Liver (tissue), 9 donors: ENCODE results near the gene STYXL2. TPM values are rescaled to one million over a fixed set of nuclear protein-coding genes. Genes with fewer than 3 reads are reported as not detected.

ENCODE experiments used
- DNase-seq: peaks from one replicate; pipeline ENCODE4 v3.0.0-alpha.2; 2017; ENCODE audit warnings: low spot score
- H3K27ac ChIP-seq, 2 donors: one replicate each; pipeline ENCODE4 v1.7.0; 2013; ENCODE audit warnings: inconsistent platforms in 2 of 2, low read length in 2 of 2, control low read depth in 1 of 2, low read depth in 1 of 2, mild to moderate bottlenecking in 1 of 2
- H3K27me3 ChIP-seq, 4 donors: one replicate each; pipeline versions ENCODE4 v1.6.1 to v1.7.0; 2013; ENCODE audit warnings: low read length in 3 of 4, inconsistent platforms in 1 of 4, mild to moderate bottlenecking in 1 of 4, moderate library complexity in 1 of 4; ENCODE audit not compliant: control insufficient read depth in 4 of 4, insufficient read depth in 4 of 4
- H3K36me3 ChIP-seq, 4 donors: one replicate each; pipeline versions ENCODE4 v1.6.1 to v1.7.0; 2013; ENCODE audit warnings: low read length in 3 of 4, mild to moderate bottlenecking in 3 of 4, low read depth in 1 of 4, moderate library complexity in 1 of 4; ENCODE audit not compliant: control insufficient read depth in 4 of 4, insufficient read depth in 3 of 4
- H3K4me1 ChIP-seq, 4 donors: one replicate each; pipeline versions ENCODE4 v1.6.1 to v1.7.0; 2013; ENCODE audit warnings: low read length in 3 of 4, mild to moderate bottlenecking in 3 of 4, moderate library complexity in 1 of 4; ENCODE audit not compliant: control insufficient read depth in 4 of 4, insufficient read depth in 4 of 4
- H3K4me3 ChIP-seq, 3 donors: one replicate each; pipeline versions ENCODE4 v1.6.1 to v1.7.0; 2013; ENCODE audit warnings: low read length in 3 of 3, control low read depth in 1 of 3, low read depth in 1 of 3, mild to moderate bottlenecking in 1 of 3
- H3K9ac ChIP-seq, 2 donors: one replicate each; pipeline ENCODE4 v1.7.0; 2013; ENCODE audit warnings: low read length in 2 of 2, mild to moderate bottlenecking in 2 of 2, moderate library complexity in 2 of 2, control low read depth in 1 of 2, low read depth in 1 of 2
- H3K9me3 ChIP-seq, 4 donors: one replicate each; pipeline versions ENCODE4 v1.6.1 to v1.7.0; 2013; ENCODE audit warnings: low read length in 3 of 4; ENCODE audit not compliant: control insufficient read depth in 4 of 4
- ATF3 ChIP-seq: IDR thresholded peaks from 2 replicates; pipeline ENCODE4 v1.6.1; 2016; ENCODE audit warnings: antibody characterized with exemption
- EGR1 ChIP-seq, 2 donors: IDR thresholded peaks; 2 replicates each; pipeline ENCODE4 v1.6.1; 2016 to 2018; ENCODE audit warnings: antibody characterized with exemption in 2 of 2, low read depth in 2 of 2
- FOXA1 ChIP-seq: IDR thresholded peaks from 2 replicates; pipeline ENCODE4 v1.6.1; 2016; ENCODE audit warnings: antibody characterized with exemption
- FOXA2 ChIP-seq: IDR thresholded peaks from 2 replicates; pipeline ENCODE4 v1.6.1; 2016; ENCODE audit warnings: antibody characterized with exemption
- GABPA ChIP-seq, 2 donors: IDR thresholded peaks in 1 of 2; conservative IDR thresholded peaks in 1 of 2; 2 replicates each; pipeline ENCODE4 v1.6.1; 2016; ENCODE audit warnings: antibody characterized with exemption in 2 of 2, mild to moderate bottlenecking in 1 of 2, moderate library complexity in 1 of 2
- HNF4A ChIP-seq, 2 donors: conservative IDR thresholded peaks; 2 replicates each; pipeline ENCODE4 v1.6.1; 2016; ENCODE audit warnings: antibody characterized with exemption in 2 of 2, mild to moderate bottlenecking in 2 of 2
- HNF4G ChIP-seq: IDR thresholded peaks from 2 replicates; pipeline ENCODE4 v1.6.1; 2016; ENCODE audit warnings: antibody characterized with exemption
- MAX ChIP-seq: IDR thresholded peaks from 2 replicates; pipeline ENCODE4 v1.6.1; 2016; ENCODE audit warnings: antibody characterized with exemption
- NR2F2 ChIP-seq: IDR thresholded peaks from 2 replicates; pipeline ENCODE4 v1.6.1; 2016; ENCODE audit warnings: antibody characterized with exemption
- RAD21 ChIP-seq, 2 donors: IDR thresholded peaks; 2 replicates each; pipeline ENCODE4 v1.6.1; 2016; ENCODE audit warnings: antibody characterized with exemption in 2 of 2, mild to moderate bottlenecking in 2 of 2
- REST ChIP-seq: IDR thresholded peaks from 2 replicates; pipeline ENCODE4 v1.6.1; 2016; ENCODE audit warnings: antibody characterized with exemption, mild to moderate bottlenecking
- RXRA ChIP-seq, 2 donors: IDR thresholded peaks; 2 replicates each; pipeline ENCODE4 v1.6.1; 2017 to 2018; ENCODE audit warnings: antibody characterized with exemption in 2 of 2, mild to moderate bottlenecking in 1 of 2
- SP1 ChIP-seq: IDR thresholded peaks from 2 replicates; pipeline ENCODE4 v1.6.1; 2018; ENCODE audit warnings: antibody characterized with exemption, mild to moderate bottlenecking
- TAF1 ChIP-seq: conservative IDR thresholded peaks from 2 replicates; pipeline ENCODE4 v1.6.1; 2016; ENCODE audit warnings: antibody characterized with exemption, mild to moderate bottlenecking
- YY1 ChIP-seq: IDR thresholded peaks from 2 replicates; pipeline ENCODE4 v1.6.1; 2016; ENCODE audit warnings: antibody characterized with exemption, mild to moderate bottlenecking
- ZBTB33 ChIP-seq: IDR thresholded peaks from 2 replicates; pipeline ENCODE4 v1.6.1; 2016; ENCODE audit warnings: antibody characterized with exemption
- WGBS: extraction: QIAGEN DNeasy Blood & Tissue Kit; methylation state at CpG from one replicate; pipeline ENCODE4 v1.1.7; 2013; 5-methylcytosine and 5-hydroxymethylcytosine counted together
- polyA plus RNA-seq, 2 donors: library from polyadenylated mRNA; stranded (reverse) in 1 of 2; unstranded in 1 of 2; fragments of 200-250 nt in 1 of 2; fragments of >200 nt in 1 of 2; fragmentation: Nextera tagmentation in 1 of 2; extraction: Ambion mirVana in 1 of 2; gene quantifications; one replicate each; pipeline versions ENCODE4 v1.2.1 to v1.2.3, GENCODE V29; 2013 to 2015
- total RNA-seq, 2 donors: library from RNA; depleted of rRNA; stranded (reverse); fragments of >200 nt; gene quantifications; one replicate each; pipeline ENCODE4 v1.2.3, GENCODE V29; 2014
- donor health status: healthy.
- donor health status: healthy.
- donor health status: healthy.
- donor health status: healthy.
- donor health status: healthy.

Gene STYXL2
- total and polyA plus RNA-seq, 4 donors = 0.28 TPM; not detected in 3

GRCh38 chr1:167076136-167076710 lies 17.7 kb upstream of the STYXL2 start:
- no peak overlapping the region for H3K27ac ChIP-seq
- TF ChIP-seq REST = no peak
- no peak for TF ChIP-seq MAX
- no peak for TF ChIP-seq ATF3
- TF ChIP-seq FOXA2 = no peak
- TF ChIP-seq NR2F2 = no peak
- TF ChIP-seq HNF4A (conservative IDR thresholded peaks at IDR 0.05) = no peak
- no peak for TF ChIP-seq EGR1 (IDR thresholded peaks at IDR 0.05; ENCODE audit: low read depth in 2 of 2)
- H3K27me3 ChIP-seq = no peaks in the 10 kb centered on the region
- no peak overlapping the region for H3K4me3 ChIP-seq
- no peaks in the 10 kb centered on the region for H3K36me3 ChIP-seq
- H3K9me3 ChIP-seq = no peaks in the 10 kb centered on the region
- no peak for DNase-seq
- WGBS = 91% methylated on average over 8 of the region's 8 CpGs
- H3K9ac ChIP-seq = no peak overlapping the region
- H3K4me1 ChIP-seq = no peaks in the 10 kb centered on the region

- Histone ChIP-seq H3K4me1 (no peaks in the 10 kb centered on the region), H3K9me3 (no peaks in the 10 kb centered on the region), H3K4me3 (no peak overlapping the region), H3K27ac (no peak overlapping the region), H3K36me3 (no peaks in the 10 kb centered on the region), H3K27me3 (peaks cover 0 to 4% (median 0%) of the 10 kb centered on the region in 4 donors), H3K9ac (no peak overlapping the region)
- DNase-seq = no peak
- WGBS = 84% methylated on average over 3 of the region's 3 CpGs
- TF ChIP-seq RXRA (IDR thresholded peaks at IDR 0.05) (no peak), YY1 (no peak), GABPA (IDR thresholded peaks at IDR 0.05 in 1 of 2, conservative IDR thresholded peaks at IDR 0.05 in 1 of 2) (no peak), FOXA1 (no peak), RAD21 (IDR thresholded peaks at IDR 0.05) (no peak), TAF1 (no peak), HNF4G (no peak), FOXA2 (no peak), SP1 (no peak), ATF3 (no peak), ZBTB33 (no peak)
Observed at GRCh38 chr1:167077128-167077867, 16.6 kb upstream of the STYXL2 start.
